Measurements from ENCODE around the gene DBX1. TPM values are rescaled to one million over a fixed set of nuclear protein-coding genes. Genes with fewer than 3 reads are reported as not detected.
A peak's percentile ranks its signal among the peaks of the same experiment; 100 is the strongest.

Gene DBX1
- total and polyA plus RNA-seq, 5 donors from 2014 or later = not detected

- Histone ChIP-seq H3K9me3 (ENCODE audit: control insufficient read depth in 2 of 2, low read length in 2 of 2) (no peaks in the 10 kb centered on the region), H3K27me3 (ENCODE audit: control insufficient read depth, insufficient read depth, low read length) (no peaks in the 10 kb centered on the region), H3K4me1 (ENCODE audit: control insufficient read depth, insufficient read depth, low read length, poor library complexity, severe bottlenecking) (no peaks in the 10 kb centered on the region), H3K27ac (ENCODE audit: insufficient read depth, low read length, poor library complexity, severe bottlenecking) (no peak overlapping the region), H3K36me3 (ENCODE audit: control insufficient read depth, insufficient read depth, low read length) (no peaks in the 10 kb centered on the region), H3K4me3 (ENCODE audit: low read depth, low read length) (no peak overlapping the region)
- Mint-ChIP-seq H3K27ac (no peak overlapping the region), H3K4me3 (no peak overlapping the region), H3K9me3 (peaks cover 0 to 1% (median 0%) of the 10 kb centered on the region in 7 donors), H3K4me1 (peaks cover 0 to 3% (median 0%) of the 10 kb centered on the region in 4 donors), H3K36me3 (no peaks in the 10 kb centered on the region), H3K27me3 (peaks cover 11% of the 10 kb centered on the region)
- DNase-seq = no peak
- ATAC-seq (ENCODE audit: low read depth in 2 of 2) = no peak
Measured at GRCh38 chr11:20126724-20127123, 33.6 kb downstream of the DBX1 start.

GRCh38 chr11:20125927-20126326 is 34.3 kb downstream of the DBX1 start:
- H3K4me1 ChIP-seq (ENCODE audit: control insufficient read depth, insufficient read depth, low read length, poor library complexity, severe bottlenecking) = no peaks in the 10 kb centered on the region
- Mint-ChIP-seq H3K27ac (no peak overlapping the region), H3K4me3 (no peak overlapping the region), H3K36me3 (no peaks in the 10 kb centered on the region), H3K9me3 (peaks cover 0 to 1% (median 0%) of the 10 kb centered on the region in 7 donors), H3K4me1 (no peaks in the 10 kb centered on the region), H3K27me3 (peaks cover 10% of the 10 kb centered on the region)
- no peaks in the 10 kb centered on the region for H3K9me3 ChIP-seq (ENCODE audit: control insufficient read depth in 2 of 2, low read length in 2 of 2)
- no peak for DNase-seq
- no peaks in the 10 kb centered on the region for H3K27me3 ChIP-seq (ENCODE audit: control insufficient read depth, insufficient read depth, low read length)
- no peaks in the 10 kb centered on the region for H3K36me3 ChIP-seq (ENCODE audit: control insufficient read depth, insufficient read depth, low read length)
- ATAC-seq (ENCODE audit: low read depth in 2 of 2) = no peak
- no peak overlapping the region for H3K4me3 ChIP-seq (ENCODE audit: low read depth, low read length)
- no peak overlapping the region for H3K27ac ChIP-seq (ENCODE audit: insufficient read depth, low read length, poor library complexity, severe bottlenecking)

GRCh38 chr11:20122131-20122530 is 38.1 kb downstream of the DBX1 start:
- no peak overlapping the region for H3K4me3 Mint-ChIP-seq
- Histone ChIP-seq H3K4me3 (ENCODE audit: low read depth, low read length) (no peak overlapping the region), H3K36me3 (ENCODE audit: control insufficient read depth, insufficient read depth, low read length) (no peaks in the 10 kb centered on the region), H3K27me3 (ENCODE audit: control insufficient read depth, insufficient read depth, low read length) (no peaks in the 10 kb centered on the region), H3K4me1 (ENCODE audit: control insufficient read depth, insufficient read depth, low read length, poor library complexity, severe bottlenecking) (no peaks in the 10 kb centered on the region), H3K9me3 (ENCODE audit: control insufficient read depth in 2 of 2, low read length in 2 of 2) (no peaks in the 10 kb centered on the region), H3K27ac (ENCODE audit: insufficient read depth, low read length, poor library complexity, severe bottlenecking) (no peak overlapping the region)
- H3K36me3 Mint-ChIP-seq = no peaks in the 10 kb centered on the region
- DNase-seq (no peak), ATAC-seq (ENCODE audit: low read depth in 2 of 2) (no peak)
- H3K27ac Mint-ChIP-seq = no peak overlapping the region
- peaks cover 16% of the 10 kb centered on the region for H3K27me3 Mint-ChIP-seq
- H3K9me3 Mint-ChIP-seq = no peaks in the 10 kb centered on the region
- H3K4me1 Mint-ChIP-seq = no peaks in the 10 kb centered on the region

GRCh38 chr11:20120134-20120925 is 39.9 kb downstream of the DBX1 start:
- Mint-ChIP-seq H3K9me3 (no peaks in the 10 kb centered on the region), H3K27me3 (peaks cover 12% of the 10 kb centered on the region), H3K36me3 (no peaks in the 10 kb centered on the region), H3K27ac (no peak overlapping the region), H3K4me1 (no peaks in the 10 kb centered on the region), H3K4me3 (no peak overlapping the region)
- ATAC-seq (ENCODE audit: low read depth in 2 of 2) (no peak), DNase-seq (no peak)
- no peak overlapping the region for H3K27ac ChIP-seq (ENCODE audit: insufficient read depth, low read length, poor library complexity, severe bottlenecking)
- no peaks in the 10 kb centered on the region for H3K36me3 ChIP-seq (ENCODE audit: control insufficient read depth, insufficient read depth, low read length)
- no peaks in the 10 kb centered on the region for H3K27me3 ChIP-seq (ENCODE audit: control insufficient read depth, insufficient read depth, low read length)
- no peaks in the 10 kb centered on the region for H3K4me1 ChIP-seq (ENCODE audit: control insufficient read depth, insufficient read depth, low read length, poor library complexity, severe bottlenecking)
- no peaks in the 10 kb centered on the region for H3K9me3 ChIP-seq (ENCODE audit: control insufficient read depth in 2 of 2, low read length in 2 of 2)
- H3K4me3 ChIP-seq (ENCODE audit: low read depth, low read length) = no peak overlapping the region

- Mint-ChIP-seq H3K4me3 (peak overlapping the region in 1 of 4 donors; percentile 7), H3K4me1 (no peaks in the 10 kb centered on the region), H3K9me3 (no peaks in the 10 kb centered on the region), H3K27me3 (peaks cover 12% of the 10 kb centered on the region), H3K36me3 (no peaks in the 10 kb centered on the region), H3K27ac (no peak overlapping the region)
- no peaks in the 10 kb centered on the region for H3K4me1 ChIP-seq (ENCODE audit: control insufficient read depth, insufficient read depth, low read length, poor library complexity, severe bottlenecking)
- no peak for DNase-seq
- H3K27me3 ChIP-seq (ENCODE audit: control insufficient read depth, insufficient read depth, low read length) = no peaks in the 10 kb centered on the region
- ATAC-seq (ENCODE audit: low read depth in 2 of 2) = no peak
- no peak overlapping the region for H3K4me3 ChIP-seq (ENCODE audit: low read depth, low read length)
- H3K36me3 ChIP-seq (ENCODE audit: control insufficient read depth, insufficient read depth, low read length) = no peaks in the 10 kb centered on the region
- no peaks in the 10 kb centered on the region for H3K9me3 ChIP-seq (ENCODE audit: control insufficient read depth in 2 of 2, low read length in 2 of 2)
- H3K27ac ChIP-seq (ENCODE audit: insufficient read depth, low read length, poor library complexity, severe bottlenecking) = no peak overlapping the region
Measured at GRCh38 chr11:20119315-20119714, 41.0 kb downstream of the DBX1 start.

- DNase-seq = no peak
- H3K36me3 ChIP-seq (ENCODE audit: control insufficient read depth, insufficient read depth, low read length) = no peaks in the 10 kb centered on the region
- no peaks in the 10 kb centered on the region for H3K27me3 ChIP-seq (ENCODE audit: control insufficient read depth, insufficient read depth, low read length)
- no peak for ATAC-seq (ENCODE audit: low read depth in 2 of 2)
- no peak overlapping the region for H3K27ac ChIP-seq (ENCODE audit: insufficient read depth, low read length, poor library complexity, severe bottlenecking)
- H3K4me1 ChIP-seq (ENCODE audit: control insufficient read depth, insufficient read depth, low read length, poor library complexity, severe bottlenecking) = no peaks in the 10 kb centered on the region
- H3K27me3 Mint-ChIP-seq = peaks cover 12% of the 10 kb centered on the region
- H3K4me3 ChIP-seq (ENCODE audit: low read depth, low read length) = no peak overlapping the region
- no peaks in the 10 kb centered on the region for H3K9me3 Mint-ChIP-seq
- H3K27ac Mint-ChIP-seq = peak overlapping the region in 1 of 3 donors; percentile 57
- no peaks in the 10 kb centered on the region for H3K4me1 Mint-ChIP-seq
- H3K9me3 ChIP-seq (ENCODE audit: control insufficient read depth in 2 of 2, low read length in 2 of 2) = no peaks in the 10 kb centered on the region
- H3K36me3 Mint-ChIP-seq = no peaks in the 10 kb centered on the region
- H3K4me3 Mint-ChIP-seq = no peak overlapping the region
Measured at GRCh38 chr11:20118209-20118608, 42.1 kb downstream of the DBX1 start.

- Mint-ChIP-seq H3K4me1 (no peaks in the 10 kb centered on the region), H3K27ac (no peak overlapping the region), H3K4me3 (no peak overlapping the region), H3K27me3 (peaks cover 12% of the 10 kb centered on the region), H3K36me3 (no peaks in the 10 kb centered on the region), H3K9me3 (no peaks in the 10 kb centered on the region)
- H3K4me3 ChIP-seq (ENCODE audit: low read depth, low read length) = no peak overlapping the region
- no peaks in the 10 kb centered on the region for H3K36me3 ChIP-seq (ENCODE audit: control insufficient read depth, insufficient read depth, low read length)
- ATAC-seq (ENCODE audit: low read depth in 2 of 2) (no peak), DNase-seq (no peak)
- H3K4me1 ChIP-seq (ENCODE audit: control insufficient read depth, insufficient read depth, low read length, poor library complexity, severe bottlenecking) = no peaks in the 10 kb centered on the region
- no peaks in the 10 kb centered on the region for H3K9me3 ChIP-seq (ENCODE audit: control insufficient read depth in 2 of 2, low read length in 2 of 2)
- no peak overlapping the region for H3K27ac ChIP-seq (ENCODE audit: insufficient read depth, low read length, poor library complexity, severe bottlenecking)
- H3K27me3 ChIP-seq (ENCODE audit: control insufficient read depth, insufficient read depth, low read length) = no peaks in the 10 kb centered on the region
Measured at GRCh38 chr11:20117291-20117690, 43.0 kb downstream of the DBX1 start.

- no peaks in the 10 kb centered on the region for H3K4me1 ChIP-seq (ENCODE audit: control insufficient read depth, insufficient read depth, low read length, poor library complexity, severe bottlenecking)
- H3K27ac ChIP-seq (ENCODE audit: insufficient read depth, low read length, poor library complexity, severe bottlenecking) = no peak overlapping the region
- H3K27ac Mint-ChIP-seq = no peak overlapping the region
- ATAC-seq (ENCODE audit: low read depth in 2 of 2) (no peak), DNase-seq (no peak)
- H3K36me3 Mint-ChIP-seq = no peaks in the 10 kb centered on the region
- no peaks in the 10 kb centered on the region for H3K27me3 ChIP-seq (ENCODE audit: control insufficient read depth, insufficient read depth, low read length)
- no peaks in the 10 kb centered on the region for H3K36me3 ChIP-seq (ENCODE audit: control insufficient read depth, insufficient read depth, low read length)
- no peaks in the 10 kb centered on the region for H3K9me3 Mint-ChIP-seq
- peaks cover 9% of the 10 kb centered on the region for H3K27me3 Mint-ChIP-seq
- H3K4me1 Mint-ChIP-seq = no peaks in the 10 kb centered on the region
- no peak overlapping the region for H3K4me3 Mint-ChIP-seq
- no peaks in the 10 kb centered on the region for H3K9me3 ChIP-seq (ENCODE audit: control insufficient read depth in 2 of 2, low read length in 2 of 2)
- no peak overlapping the region for H3K4me3 ChIP-seq (ENCODE audit: low read depth, low read length)
Measured at GRCh38 chr11:20116825-20117224, 43.5 kb downstream of the DBX1 start.

Data from CD4-positive, CD25-positive, alpha-beta regulatory T cell (primary cell).